Fibroblast of the aortic adventitia (primary cell): ENCODE results near the gene SLC12A6. TPM values are rescaled to one million over a fixed set of nuclear protein-coding genes. Genes with fewer than 3 reads are reported as not detected.

Experiments
- DNase-seq: peaks from one replicate; pipeline ENCODE4 v3.0.0-alpha.2; 2010; ENCODE audit warnings: low read depth
- H3K4me3 ChIP-seq: 2 replicates; pipeline ENCODE4 v1.5.1; 2011; ENCODE audit warnings: low read depth, mild to moderate bottlenecking, control low read depth, low read length, moderate library complexity
- total RNA-seq: library from RNA; depleted of rRNA; stranded (reverse); fragments of >200 nt; gene quantifications from 2 replicates; pipeline ENCODE4 v1.2.3, GENCODE V29; 2012; ENCODE audit warnings: low replicate concordance
- TF ChIP-seq, protein P1 (sequence below): IDR thresholded peaks from 2 replicates; pipeline ENCODE4 v1.5.1; 2011; ENCODE audit warnings: mild to moderate bottlenecking, low read length, control low read depth, inconsistent platforms; ENCODE audit not compliant: insufficient read depth

The SLC12A6 gene
- total RNA-seq, 1 donor, result 47.3 TPM

DNA sequence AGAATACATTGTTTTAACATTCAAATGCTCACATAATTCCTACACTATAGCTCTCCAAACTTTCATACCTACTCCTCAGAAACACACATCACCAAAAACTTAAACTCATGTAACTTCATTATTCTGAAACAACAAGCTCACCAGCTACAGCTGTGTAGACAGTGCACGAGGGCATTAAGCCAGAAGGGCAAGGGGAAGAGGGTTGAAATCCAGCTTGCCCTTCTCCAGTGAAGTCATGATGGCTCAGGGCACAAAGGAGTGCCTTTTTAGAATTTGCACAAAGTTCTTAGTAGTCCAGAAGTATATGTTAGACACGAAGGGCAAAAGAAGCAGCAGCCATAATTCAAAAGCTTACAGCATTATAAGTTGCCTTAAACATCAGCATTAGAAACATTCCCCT lies 8.6 kb downstream of the SLC12A6 start:
- no peak overlapping the region for H3K4me3 ChIP-seq
- DNase-seq, result no peak
- TF ChIP-seq, protein P1, sequence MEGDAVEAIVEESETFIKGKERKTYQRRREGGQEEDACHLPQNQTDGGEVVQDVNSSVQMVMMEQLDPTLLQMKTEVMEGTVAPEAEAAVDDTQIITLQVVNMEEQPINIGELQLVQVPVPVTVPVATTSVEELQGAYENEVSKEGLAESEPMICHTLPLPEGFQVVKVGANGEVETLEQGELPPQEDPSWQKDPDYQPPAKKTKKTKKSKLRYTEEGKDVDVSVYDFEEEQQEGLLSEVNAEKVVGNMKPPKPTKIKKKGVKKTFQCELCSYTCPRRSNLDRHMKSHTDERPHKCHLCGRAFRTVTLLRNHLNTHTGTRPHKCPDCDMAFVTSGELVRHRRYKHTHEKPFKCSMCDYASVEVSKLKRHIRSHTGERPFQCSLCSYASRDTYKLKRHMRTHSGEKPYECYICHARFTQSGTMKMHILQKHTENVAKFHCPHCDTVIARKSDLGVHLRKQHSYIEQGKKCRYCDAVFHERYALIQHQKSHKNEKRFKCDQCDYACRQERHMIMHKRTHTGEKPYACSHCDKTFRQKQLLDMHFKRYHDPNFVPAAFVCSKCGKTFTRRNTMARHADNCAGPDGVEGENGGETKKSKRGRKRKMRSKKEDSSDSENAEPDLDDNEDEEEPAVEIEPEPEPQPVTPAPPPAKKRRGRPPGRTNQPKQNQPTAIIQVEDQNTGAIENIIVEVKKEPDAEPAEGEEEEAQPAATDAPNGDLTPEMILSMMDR, result no peak

DNA sequence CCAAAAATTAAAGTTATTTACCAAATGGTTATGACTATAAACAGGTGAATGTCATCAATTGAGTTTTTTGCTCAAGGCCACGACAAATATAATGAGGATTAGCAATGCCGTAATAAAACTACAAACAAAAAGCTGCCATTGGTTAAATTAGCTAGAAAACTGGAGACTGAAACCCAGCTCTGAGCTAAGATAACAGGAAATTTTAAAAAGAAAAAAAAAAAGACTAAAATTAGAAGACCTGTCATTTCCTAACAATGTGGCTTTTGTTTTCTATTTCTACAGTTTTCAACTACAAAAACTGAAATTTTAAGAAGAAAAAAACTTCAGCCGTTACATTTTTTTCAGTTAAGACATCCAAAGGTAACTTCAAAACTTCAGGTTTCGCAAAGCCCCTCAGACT lies 9.7 kb downstream of the SLC12A6 start:
- DNase-seq, result no peak
- TF ChIP-seq, protein P1, result no peak
- H3K4me3 ChIP-seq, result no peak overlapping the region

GRCh38 chr15:34325368-34325767 lies 12.2 kb downstream of the SLC12A6 start:
- no peak overlapping the region for H3K4me3 ChIP-seq
- DNase-seq, result no peak
- TF ChIP-seq, protein P1, result no peak

DNA sequence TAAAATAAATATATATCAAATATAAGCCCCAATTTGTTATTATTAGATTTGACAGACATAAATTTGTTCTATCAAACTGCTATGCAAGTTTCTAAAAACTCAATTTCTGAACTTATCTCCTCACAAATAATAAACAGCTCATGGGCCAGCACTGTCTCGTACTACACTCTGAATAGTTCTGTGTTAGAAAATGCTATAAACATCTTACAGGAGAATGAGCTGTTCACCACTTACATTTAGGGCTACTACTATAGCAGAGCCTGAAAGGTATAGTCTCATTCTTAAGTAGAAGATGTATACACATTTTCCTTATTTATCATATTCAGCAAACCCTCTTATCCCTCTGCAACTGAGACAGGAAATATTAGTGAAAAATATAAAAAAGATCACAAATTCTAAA lies 12.6 kb downstream of the SLC12A6 start:
- no peak for DNase-seq
- no peak overlapping the region for H3K4me3 ChIP-seq
- TF ChIP-seq, protein P1, result no peak

GRCh38 chr15:34323217-34323616 lies 14.4 kb downstream of the SLC12A6 start:
- DNase-seq, result no peak

GRCh38 chr15:34318277-34319079 lies 19.1 kb downstream of the SLC12A6 start:
- H3K4me3 ChIP-seq, result peak overlapping the region; percentile 70
- peak; percentile 77 for DNase-seq
- TF ChIP-seq, protein P1, result no peak

More at GRCh38 chr15:34323217-34323616, 14.4 kb downstream of the SLC12A6 start:
- TF ChIP-seq, protein P1, result no peak
- H3K4me3 ChIP-seq, result no peak overlapping the region
